Large intestine (tissue), 3 donors: Measurements from ENCODE around the gene GCK. TPM values are rescaled to one million over a fixed set of nuclear protein-coding genes. Genes with fewer than 3 reads are reported as not detected.
"Not testable (repeated sequence)": the region's sequence is repeated elsewhere in the genome, so short reads cannot be mapped to it uniquely, and the experiment has no call there.

ENCODE experiments used
- DNase-seq, 2 donors: peaks; one replicate each; pipeline versions ENCODE4 v3.0.0 to v3.0.0-alpha.2; 2013
- H3K27ac ChIP-seq: one replicate; pipeline ENCODE4 v1.5.1; 2013; ENCODE audit warnings: low read length
- H3K27me3 ChIP-seq: 2 replicates; pipeline ENCODE4 v1.6.1; 2013; ENCODE audit warnings: low read length; ENCODE audit not compliant: control insufficient read depth, insufficient read depth
- H3K36me3 ChIP-seq: 2 replicates; pipeline ENCODE4 v1.6.1; 2013; ENCODE audit warnings: low read length; ENCODE audit not compliant: control insufficient read depth, insufficient read depth
- H3K4me1 ChIP-seq: one replicate; pipeline ENCODE4 v1.6.1; 2013; ENCODE audit warnings: low read length; ENCODE audit not compliant: control insufficient read depth, insufficient read depth
- H3K4me3 ChIP-seq: one replicate; pipeline ENCODE4 v1.5.1; 2013; ENCODE audit warnings: low read length
- H3K9me3 ChIP-seq: one replicate; pipeline ENCODE4 v1.6.1; 2013; ENCODE audit warnings: mild to moderate bottlenecking, low read depth, low read length, moderate library complexity; ENCODE audit not compliant: control insufficient read depth
- whole genome bisulfite sequencing: methylation state at CpG from one replicate; pipeline ENCODE4 v1.1.5; 2013; ENCODE audit warnings: low lambda C conversion rate; ENCODE audit not compliant: insufficient coverage; 5-methylcytosine and 5-hydroxymethylcytosine counted together
- polyA plus RNA-seq: library from polyadenylated mRNA; unstranded; fragments of 120-200 nt; gene quantifications from one replicate; pipeline ENCODE4 v1.2.1, GENCODE V29; 2013

The GCK gene
- polyA plus RNA-seq, 1 donor: 2.3 TPM

- no peaks in the 10 kb centered on the region for H3K9me3 ChIP-seq
- no CpG with 5 or more reads among the region's 5 CpGs for WGBS
- H3K36me3 ChIP-seq: no peaks in the 10 kb centered on the region
- H3K4me1 ChIP-seq: no peaks in the 10 kb centered on the region
- H3K27ac ChIP-seq: no peak overlapping the region
- peaks cover 2% of the 10 kb centered on the region for H3K27me3 ChIP-seq
- no peak overlapping the region for H3K4me3 ChIP-seq
- no peak for DNase-seq
These were observed 6.4 kb downstream of the GCK start for GRCh38 chr7:44182827-44183226.

DNA sequence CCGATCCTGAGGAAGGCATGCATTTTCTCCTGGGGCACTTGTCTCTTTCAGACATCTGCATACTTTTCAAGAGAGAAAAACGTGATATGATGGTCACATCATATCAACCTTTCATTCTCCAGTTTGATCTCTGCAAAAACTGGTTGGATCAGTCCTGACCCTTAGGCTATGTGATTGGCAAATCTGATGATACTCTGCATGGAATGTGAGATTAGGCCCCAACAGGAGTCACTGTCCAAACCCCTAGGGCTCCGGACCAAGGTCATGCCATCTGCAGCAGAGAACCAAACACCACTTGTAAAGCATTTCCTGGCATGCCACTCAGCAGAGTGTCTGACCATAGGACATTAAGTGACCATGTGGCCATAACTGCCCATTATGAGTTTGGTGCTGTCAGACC, 8.6 kb downstream of the GCK start:
- H3K4me1 ChIP-seq: no peaks in the 10 kb centered on the region
- no peaks in the 10 kb centered on the region for H3K9me3 ChIP-seq
- H3K27me3 ChIP-seq: peaks cover 14% of the 10 kb centered on the region
- DNase-seq: no peak
- WGBS: no CpG with 5 or more reads among the region's 3 CpGs
- H3K36me3 ChIP-seq: no peaks in the 10 kb centered on the region
- H3K27ac ChIP-seq: no peak overlapping the region
- no peak overlapping the region for H3K4me3 ChIP-seq

GRCh38 chr7:44177570-44178131, 11.6 kb downstream of the GCK start:
- Histone ChIP-seq H3K4me3 (no peak overlapping the region), H3K27ac (no peak overlapping the region), H3K4me1 (no peaks in the 10 kb centered on the region), H3K27me3 (peaks cover 20% of the 10 kb centered on the region), H3K9me3 (no peaks in the 10 kb centered on the region), H3K36me3 (no peaks in the 10 kb centered on the region)
- WGBS: no CpG with 5 or more reads among the region's 4 CpGs
- no peak for DNase-seq

DNA sequence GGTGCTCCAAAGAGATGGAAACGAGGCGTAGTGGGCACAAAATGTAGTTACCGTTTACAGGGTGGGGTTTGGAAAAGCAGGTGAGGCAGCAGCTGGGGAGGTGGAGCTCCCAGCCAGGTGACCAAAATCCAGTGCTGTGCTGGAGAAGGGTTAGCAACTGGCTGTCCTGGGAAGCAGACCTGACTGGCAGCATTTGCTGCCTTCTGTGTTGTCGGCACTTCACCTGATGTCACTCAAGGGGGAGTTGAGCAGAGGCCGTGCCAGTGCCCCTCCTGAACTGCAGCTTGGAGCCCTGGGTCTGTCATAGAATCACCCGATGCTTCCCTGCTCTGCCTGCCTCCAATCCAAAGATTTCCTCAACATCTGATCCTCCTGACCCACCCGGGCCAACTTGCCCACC, 12.8 kb downstream of the GCK start:
- Histone ChIP-seq H3K27ac (no peak overlapping the region), H3K9me3 (no peaks in the 10 kb centered on the region), H3K27me3 (peaks cover 20% of the 10 kb centered on the region), H3K36me3 (no peaks in the 10 kb centered on the region), H3K4me3 (no peak overlapping the region), H3K4me1 (no peaks in the 10 kb centered on the region)
- WGBS: no CpG with 5 or more reads among the region's 7 CpGs
- no peak for DNase-seq

GRCh38 chr7:44175730-44176129, 13.5 kb downstream of the GCK start:
- no peak for DNase-seq
- no peak overlapping the region for H3K27ac ChIP-seq
- H3K4me3 ChIP-seq: no peak overlapping the region
- H3K27me3 ChIP-seq: peaks cover 18% of the 10 kb centered on the region
- no peaks in the 10 kb centered on the region for H3K9me3 ChIP-seq
- H3K4me1 ChIP-seq: no peaks in the 10 kb centered on the region
- no peaks in the 10 kb centered on the region for H3K36me3 ChIP-seq
- no CpG with 5 or more reads among the region's 3 CpGs for WGBS

- peaks cover 18% of the 10 kb centered on the region for H3K27me3 ChIP-seq
- not testable (repeated sequence) for H3K27ac ChIP-seq, H3K9me3 ChIP-seq, H3K4me3 ChIP-seq, H3K36me3 ChIP-seq, DNase-seq, H3K4me1 ChIP-seq
- no CpG with 5 or more reads among the region's 1 CpG for WGBS
These were observed 14.6 kb downstream of the GCK start for GRCh38 chr7:44174694-44174948.

- Histone ChIP-seq H3K4me3 (no peak overlapping the region), H3K9me3 (no peaks in the 10 kb centered on the region), H3K27me3 (peaks cover 18% of the 10 kb centered on the region), H3K4me1 (no peaks in the 10 kb centered on the region), H3K27ac (no peak overlapping the region), H3K36me3 (no peaks in the 10 kb centered on the region)
- no peak for DNase-seq
- WGBS: no CpG with 5 or more reads among the region's 3 CpGs
These were observed 15.1 kb downstream of the GCK start for GRCh38 chr7:44173911-44174693.

GRCh38 chr7:44172803-44173424, 16.3 kb downstream of the GCK start:
- Histone ChIP-seq H3K4me3 (no peak overlapping the region), H3K9me3 (no peaks in the 10 kb centered on the region), H3K36me3 (no peaks in the 10 kb centered on the region), H3K27me3 (peaks cover 18% of the 10 kb centered on the region), H3K4me1 (no peaks in the 10 kb centered on the region), H3K27ac (no peak overlapping the region)
- no CpG with 5 or more reads among the region's 6 CpGs for WGBS
- no peak for DNase-seq

DNA sequence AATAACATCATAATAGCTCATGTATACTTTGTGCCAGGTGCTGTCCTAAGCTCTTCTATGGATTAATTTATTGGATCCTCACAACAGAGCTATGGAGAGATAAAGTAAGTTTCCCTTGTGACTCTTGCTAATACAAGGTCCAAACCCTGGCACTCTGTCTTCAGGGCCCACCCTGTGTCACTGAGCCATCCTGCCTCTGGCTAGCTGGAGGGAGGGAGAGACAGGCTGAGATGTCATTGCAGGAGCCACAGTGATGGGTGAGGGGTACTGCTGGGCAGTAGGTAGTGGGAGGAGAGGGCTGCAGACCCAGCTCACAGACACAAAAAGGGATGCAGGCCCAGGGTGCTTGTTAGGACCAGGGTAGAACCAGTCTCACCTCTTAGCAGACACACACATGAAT, 16.9 kb downstream of the GCK start:
- Histone ChIP-seq H3K9me3 (no peaks in the 10 kb centered on the region), H3K4me1 (no peaks in the 10 kb centered on the region), H3K36me3 (no peaks in the 10 kb centered on the region), H3K4me3 (no peak overlapping the region), H3K27ac (no peak overlapping the region), H3K27me3 (peaks cover 18% of the 10 kb centered on the region)
- DNase-seq: no peak

DNA sequence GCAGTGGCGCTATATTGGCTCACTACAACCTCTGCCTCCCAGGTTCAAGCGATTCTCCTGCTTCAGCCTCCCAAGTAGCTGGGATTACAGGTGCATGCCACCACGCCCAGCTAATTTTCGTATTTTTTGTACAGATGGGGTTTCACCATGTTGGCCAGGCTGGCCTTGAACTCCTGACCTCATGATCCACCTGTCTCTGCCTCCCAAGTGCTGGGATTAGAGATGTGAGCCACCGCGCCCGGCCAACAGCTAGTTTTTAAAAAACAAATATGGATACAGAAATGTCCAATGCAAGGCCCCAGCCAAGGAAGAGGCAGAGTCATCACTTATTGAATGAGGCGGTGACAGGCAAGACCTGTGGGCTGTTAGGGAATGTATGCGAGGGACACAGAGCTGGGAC, 17.3 kb downstream of the GCK start:
- H3K4me3 ChIP-seq, H3K27ac ChIP-seq, H3K36me3 ChIP-seq, H3K9me3 ChIP-seq, DNase-seq, H3K4me1 ChIP-seq: not testable (repeated sequence)
- H3K27me3 ChIP-seq: peaks cover 16% of the 10 kb centered on the region
- 100% methylated on average over 1 of the region's 9 CpGs for WGBS

- no peak overlapping the region for H3K27ac ChIP-seq
- no peak for DNase-seq
- H3K9me3 ChIP-seq: no peaks in the 10 kb centered on the region
- no peaks in the 10 kb centered on the region for H3K36me3 ChIP-seq
- no peak overlapping the region for H3K4me3 ChIP-seq
- H3K4me1 ChIP-seq: no peaks in the 10 kb centered on the region
- H3K27me3 ChIP-seq: peaks cover 8% of the 10 kb centered on the region
These were observed 21.3 kb downstream of the GCK start for GRCh38 chr7:44167920-44168319.
